GM12873 (cell line): ENCODE measurements around the gene AP1G1.

Experiments
- TF ChIP-seq, protein P1 (sequence below): IDR thresholded peaks from 2 replicates; pipeline ENCODE4 v1.5.1; 2012; ENCODE audit warnings: low read depth, mild to moderate bottlenecking, moderate library complexity, low read length, control low read depth; ENCODE audit not compliant: insufficient read depth; ENCODE audit errors: missing control alignments

AP1G1 gene

GRCh38 chr16:71706046-71706445 is 102.6 kb downstream of the AP1G1 start:
- TF ChIP-seq, protein P1, sequence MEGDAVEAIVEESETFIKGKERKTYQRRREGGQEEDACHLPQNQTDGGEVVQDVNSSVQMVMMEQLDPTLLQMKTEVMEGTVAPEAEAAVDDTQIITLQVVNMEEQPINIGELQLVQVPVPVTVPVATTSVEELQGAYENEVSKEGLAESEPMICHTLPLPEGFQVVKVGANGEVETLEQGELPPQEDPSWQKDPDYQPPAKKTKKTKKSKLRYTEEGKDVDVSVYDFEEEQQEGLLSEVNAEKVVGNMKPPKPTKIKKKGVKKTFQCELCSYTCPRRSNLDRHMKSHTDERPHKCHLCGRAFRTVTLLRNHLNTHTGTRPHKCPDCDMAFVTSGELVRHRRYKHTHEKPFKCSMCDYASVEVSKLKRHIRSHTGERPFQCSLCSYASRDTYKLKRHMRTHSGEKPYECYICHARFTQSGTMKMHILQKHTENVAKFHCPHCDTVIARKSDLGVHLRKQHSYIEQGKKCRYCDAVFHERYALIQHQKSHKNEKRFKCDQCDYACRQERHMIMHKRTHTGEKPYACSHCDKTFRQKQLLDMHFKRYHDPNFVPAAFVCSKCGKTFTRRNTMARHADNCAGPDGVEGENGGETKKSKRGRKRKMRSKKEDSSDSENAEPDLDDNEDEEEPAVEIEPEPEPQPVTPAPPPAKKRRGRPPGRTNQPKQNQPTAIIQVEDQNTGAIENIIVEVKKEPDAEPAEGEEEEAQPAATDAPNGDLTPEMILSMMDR = no peak

- TF ChIP-seq, protein P1 = no peak
Observed at GRCh38 chr16:71703333-71703732, 105.3 kb downstream of the AP1G1 start.

- TF ChIP-seq, protein P1 = no peak
Observed at GRCh38 chr16:71700831-71701230, 107.8 kb downstream of the AP1G1 start.

DNA sequence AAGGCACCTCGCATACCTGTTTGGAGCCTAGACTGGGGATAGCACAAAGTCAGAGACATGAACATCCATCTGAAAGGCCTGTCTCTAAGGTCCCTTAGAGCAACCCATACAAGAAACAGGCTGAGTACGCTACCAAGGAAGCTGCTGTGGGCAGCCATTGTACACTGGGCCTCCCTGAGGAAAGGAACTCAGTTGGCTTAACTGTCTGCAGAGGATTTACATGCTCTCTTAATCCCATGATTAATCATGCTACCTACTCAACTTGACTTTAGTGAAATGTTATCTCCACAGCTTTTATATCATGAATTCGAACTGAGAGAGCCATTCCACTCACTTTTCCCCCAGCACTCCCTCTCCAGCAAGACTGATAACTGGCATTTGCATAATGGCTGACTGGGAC is 110.1 kb downstream of the AP1G1 start:
- TF ChIP-seq, protein P1 = no peak

DNA sequence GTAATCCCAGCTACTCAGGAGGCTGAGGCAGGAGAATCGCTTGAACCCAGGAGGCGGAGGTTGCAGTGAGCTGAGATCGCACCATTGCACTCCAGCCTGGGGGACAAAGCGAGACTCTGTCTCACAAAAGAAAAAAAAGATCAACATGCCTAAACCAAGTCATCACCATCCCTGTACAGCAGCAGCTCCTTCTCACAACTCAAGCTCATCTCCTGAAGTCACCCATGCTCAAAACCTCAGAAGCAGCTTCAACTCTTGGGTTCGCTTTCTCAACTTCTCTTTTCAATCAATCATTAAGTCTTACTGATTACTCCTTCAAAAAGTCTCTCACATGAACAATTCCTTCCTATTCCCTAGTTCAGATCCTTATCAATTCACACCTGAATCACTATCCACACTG is 115.5 kb downstream of the AP1G1 start:
- TF ChIP-seq, protein P1 = no peak

- TF ChIP-seq, protein P1 = no peak
Observed at GRCh38 chr16:71689901-71690300, 118.7 kb downstream of the AP1G1 start.

GRCh38 chr16:71687861-71688260 is 120.8 kb downstream of the AP1G1 start:
- TF ChIP-seq, protein P1 = no peak
